Measurements from ENCODE around the gene CDH4. TPM values are rescaled to one million over a fixed set of nuclear protein-coding genes. Genes with fewer than 3 reads are reported as not detected.

Gene CDH4
- total and polyA plus RNA-seq, 9 of the 15 experiments (the other 6 are each of a cell fraction or from before 2014, with no cell fraction given), result 0.04 TPM; not detected in 8

GRCh38 chr20:61407561-61407960 is 155.5 kb downstream of the CDH4 start (continued):
- TF ChIP-seq, protein P1, sequence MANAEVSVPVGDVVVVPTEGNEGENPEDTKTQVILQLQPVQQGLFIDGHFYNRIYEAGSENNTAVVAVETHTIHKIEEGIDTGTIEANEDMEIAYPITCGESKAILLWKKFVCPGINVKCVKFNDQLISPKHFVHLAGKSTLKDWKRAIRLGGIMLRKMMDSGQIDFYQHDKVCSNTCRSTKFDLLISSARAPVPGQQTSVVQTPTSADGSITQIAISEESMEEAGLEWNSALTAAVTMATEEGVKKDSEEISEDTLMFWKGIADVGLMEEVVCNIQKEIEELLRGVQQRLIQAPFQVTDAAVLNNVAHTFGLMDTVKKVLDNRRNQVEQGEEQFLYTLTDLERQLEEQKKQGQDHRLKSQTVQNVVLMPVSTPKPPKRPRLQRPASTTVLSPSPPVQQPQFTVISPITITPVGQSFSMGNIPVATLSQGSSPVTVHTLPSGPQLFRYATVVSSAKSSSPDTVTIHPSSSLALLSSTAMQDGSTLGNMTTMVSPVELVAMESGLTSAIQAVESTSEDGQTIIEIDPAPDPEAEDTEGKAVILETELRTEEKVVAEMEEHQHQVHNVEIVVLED (CRISPR knock-in tag; IDR thresholded peaks at IDR 0.05), result no peak
- no peak for TF ChIP-seq POU5F1 (IDR thresholded peaks at IDR 0.05; ENCODE audit: borderline replicate concordance, low read depth, low read length, partially characterized antibody)
- TF ChIP-seq SMARCA5 (IDR thresholded peaks at IDR 0.05), result no peak
- no peak for TF ChIP-seq TBL1XR1 (IDR thresholded peaks at IDR 0.05; ENCODE audit: low read length in 2 of 2)
- TF ChIP-seq ELF2 (CRISPR knock-in tag; IDR thresholded peaks at IDR 0.05), result no peak
- no peak for TF ChIP-seq NCOA2 (IDR thresholded peaks at IDR 0.05; ENCODE audit: partially characterized antibody in 2 of 2)
- TF ChIP-seq SREBF2 (CRISPR knock-in tag; IDR thresholded peaks at IDR 0.05), result no peak
- TF ChIP-seq RBM39 (optimal IDR thresholded peaks at IDR 0.05; ENCODE audit: low read depth, low read length), result no peak
- TF ChIP-seq CAMTA2 (CRISPR knock-in tag; conservative IDR thresholded peaks at IDR 0.05), result no peak

DNA sequence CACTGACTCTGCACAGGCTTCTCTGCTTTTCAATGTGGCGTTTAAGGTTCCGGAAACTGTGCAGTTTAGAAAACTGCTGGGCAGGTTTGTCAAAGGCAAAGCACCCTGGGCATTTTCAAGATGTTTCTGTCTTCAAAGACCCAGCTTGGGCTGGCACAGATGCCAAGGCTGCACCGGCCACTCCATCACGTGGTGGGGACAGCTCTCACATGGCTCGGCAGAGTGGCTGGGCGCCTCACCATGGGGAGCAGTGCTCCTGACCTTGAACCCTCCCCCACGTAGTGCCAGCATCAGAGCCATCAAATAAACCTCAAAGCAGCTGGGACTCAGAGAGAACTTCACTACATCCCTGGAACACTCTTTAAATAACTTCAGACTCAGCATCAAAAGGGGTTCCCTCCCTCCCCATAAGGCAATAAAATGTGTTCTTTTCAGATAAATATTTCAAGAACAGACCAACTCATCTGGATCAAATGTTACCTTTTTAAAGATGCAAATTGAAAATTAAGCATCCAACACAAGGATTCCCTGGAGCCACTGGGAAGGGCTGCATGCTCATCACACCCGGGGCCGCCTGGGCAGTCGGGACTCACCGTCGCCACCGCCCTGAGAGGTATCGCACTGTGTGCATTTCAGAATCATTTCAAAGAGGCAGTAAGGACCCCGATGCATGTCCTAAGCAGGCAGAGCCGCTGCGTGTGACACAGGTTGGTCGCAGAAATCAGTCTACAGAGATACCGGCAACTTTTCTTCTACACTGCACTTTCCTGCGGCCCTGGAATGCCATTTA is 157.1 kb downstream of the CDH4 start:
- in situ Hi-C loops (cut with MboI), result no loop called here
- H3K9ac ChIP-seq (ENCODE audit: insufficient read depth in 1 of 2, low read depth in 2 of 2, low read length in 2 of 2), result no peak overlapping the region
- no peak overlapping the region for H2AFZ ChIP-seq (ENCODE audit: low read depth, low read length)
- ChIA-PET CTCF (ENCODE audit: low intra/inter-chr PET ratio) (no interaction called here), POLR2A (no interaction called here)
- H4K20me1 ChIP-seq (replicated peaks; ENCODE audit: control insufficient read depth, insufficient read depth, low read length), result 0 out of 2 replicates have a peak, but pooled peaks cover 6% of the 10 kb centered on the region
- H3K36me3 ChIP-seq (ENCODE audit: control insufficient read depth, insufficient read depth, low read length), result no peaks in the 10 kb centered on the region
- H3K27ac ChIP-seq (ENCODE audit: extremely low read depth, low read depth, low read length), result no peak overlapping the region
- BruUV-seq (replicated peaks), result no TSS peak
- no peaks in the 10 kb centered on the region for H3K9me3 ChIP-seq (replicated peaks; ENCODE audit: control insufficient read depth, insufficient read depth, low read depth, low read length)
- intact Hi-C loops (cut with micrococcal nuclease), result no loop called here
- H3K4me1 ChIP-seq (replicated peaks in 1 of 2; ENCODE audit: control insufficient read depth in 2 of 2, insufficient read depth in 2 of 2, low read length in 2 of 2), result no peaks in the 10 kb centered on the region
- no peaks in the 10 kb centered on the region for H3K79me2 ChIP-seq (ENCODE audit: control insufficient read depth, insufficient read depth, low read length)
- DNase-seq (ENCODE audit: extremely low read depth in 1 of 4, low spot score in 3 of 4) (no peak), ATAC-seq (no peak), FAIRE-seq (no peak)
- no peak overlapping the region for H3K4me3 ChIP-seq
- WGBS (ENCODE audit: insufficient coverage, low coverage, missing lambda C conversion rate), result under 1% methylated on average over 20 of the region's 20 CpGs
- H3K4me2 ChIP-seq (ENCODE audit: insufficient read depth, low read length), result no peak overlapping the region
- no peak for TF ChIP-seq MAFK (IDR thresholded peaks at IDR 0.05; ENCODE audit: low read length)
- H3K27me3 ChIP-seq (ENCODE audit: control insufficient read depth in 2 of 2, insufficient read depth in 2 of 2, low read length in 2 of 2), result peaks cover 0 to 8% of the 10 kb centered on the region in 2 experiments; a peak in 1 of 5 replicates
- no peaks in the 10 kb centered on the region for H3K9me1 ChIP-seq (ENCODE audit: control insufficient read depth, insufficient read depth, low read length)
